ENCODE results near the gene KLHL14.

Gene KLHL14

DNA sequence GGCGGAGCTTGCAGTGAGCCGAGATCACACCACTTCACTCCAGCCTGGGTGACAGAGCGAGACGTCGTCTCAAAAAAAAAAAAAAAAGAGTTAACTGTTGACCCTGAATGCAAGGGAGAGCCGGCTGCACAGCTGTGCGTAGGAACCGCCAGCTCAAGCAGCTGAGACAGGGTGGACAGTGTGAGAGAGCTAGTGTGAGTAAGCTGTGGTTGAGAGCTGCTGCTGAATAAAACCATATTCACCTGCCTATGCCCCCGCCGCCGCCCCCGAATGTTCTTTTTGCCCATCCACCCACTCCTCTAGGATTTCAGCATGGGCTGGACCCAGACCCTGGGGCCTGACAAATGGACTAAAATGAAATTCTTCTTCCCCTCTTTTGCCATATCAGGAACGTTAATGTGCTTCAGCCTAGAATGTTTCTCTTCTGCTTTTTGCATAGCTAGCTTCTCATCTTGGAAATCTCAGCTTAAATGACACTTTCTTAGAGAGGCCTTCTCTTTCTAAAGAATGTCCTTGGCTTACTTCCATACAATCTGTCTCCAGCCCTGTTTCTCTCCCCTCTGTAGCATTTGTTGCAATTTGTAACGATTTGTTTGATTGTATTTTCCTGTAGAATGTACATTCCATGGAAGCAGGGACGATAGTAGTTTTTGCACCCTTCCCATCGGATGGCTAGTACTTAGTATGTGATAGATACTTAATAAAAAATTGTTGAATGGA is 142.7 kb downstream of the KLHL14 start:
- DNase-seq = no peak

DNA sequence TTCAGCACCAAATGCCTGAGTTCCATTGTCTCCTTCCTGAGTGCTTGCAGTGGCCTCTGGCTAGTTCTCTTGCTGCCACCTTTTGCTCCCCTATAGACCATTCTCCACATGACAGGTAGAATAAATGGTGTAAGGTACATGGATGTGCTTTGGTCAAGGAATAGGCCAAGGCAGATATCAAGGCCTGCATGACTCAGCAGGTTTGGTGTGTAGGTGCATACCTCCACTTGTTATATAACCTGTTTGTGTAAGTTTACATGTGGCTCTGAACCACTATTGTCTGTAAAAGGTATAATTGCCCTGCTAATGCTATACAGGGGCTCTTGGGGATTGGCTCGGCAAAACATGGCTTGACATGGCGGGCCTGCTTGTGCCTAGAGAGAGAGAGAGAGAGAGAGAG is 143.5 kb downstream of the KLHL14 start:
- DNase-seq = no peak

GRCh38 chr18:32624182-32624723 is 148.6 kb downstream of the KLHL14 start:
- DNase-seq = no peak

- DNase-seq = no peak
These were observed 149.3 kb downstream of the KLHL14 start for GRCh38 chr18:32623563-32623962.
